ENCODE results near the gene VEZT.

DNA sequence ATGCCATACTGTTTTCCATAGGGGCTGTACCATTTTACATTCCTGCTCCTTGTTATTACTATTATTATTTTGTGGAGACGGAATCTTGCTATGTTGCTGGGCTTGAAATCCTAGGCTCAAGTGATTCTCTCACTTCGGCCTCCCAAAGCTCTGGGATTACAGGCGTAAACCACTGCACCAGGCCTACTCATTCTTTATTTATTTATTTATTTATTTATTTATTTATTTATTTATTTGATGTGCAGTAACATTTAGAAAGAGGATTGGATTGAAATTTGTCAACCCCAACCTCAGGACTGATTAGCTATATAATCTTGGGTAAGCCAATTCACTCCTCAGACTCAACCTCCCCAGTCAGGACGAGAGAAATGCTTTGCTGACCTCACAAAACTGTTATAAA is 107.9 kb downstream of the VEZT start:
- TF ChIP-seq POLR2AphosphoS5 (IDR thresholded peaks at IDR 0.05) (no peak), RAD21 (conservative IDR thresholded peaks at IDR 0.05) (no peak), TAF1 (IDR thresholded peaks at IDR 0.05; ENCODE audit: low read depth) (no peak)
